GM18519 (cell line): ENCODE measurements around the gene RAB34.

Source experiments
- ATAC-seq: cut with Tn5 transposase; IDR thresholded peaks from one replicate; pipeline ENCODE4 v1.9.1; 2021; ENCODE audit warnings: mild to moderate bottlenecking, moderate library complexity; ENCODE audit not compliant: unreplicated experiment, low FRiP score

RAB34 gene

DNA sequence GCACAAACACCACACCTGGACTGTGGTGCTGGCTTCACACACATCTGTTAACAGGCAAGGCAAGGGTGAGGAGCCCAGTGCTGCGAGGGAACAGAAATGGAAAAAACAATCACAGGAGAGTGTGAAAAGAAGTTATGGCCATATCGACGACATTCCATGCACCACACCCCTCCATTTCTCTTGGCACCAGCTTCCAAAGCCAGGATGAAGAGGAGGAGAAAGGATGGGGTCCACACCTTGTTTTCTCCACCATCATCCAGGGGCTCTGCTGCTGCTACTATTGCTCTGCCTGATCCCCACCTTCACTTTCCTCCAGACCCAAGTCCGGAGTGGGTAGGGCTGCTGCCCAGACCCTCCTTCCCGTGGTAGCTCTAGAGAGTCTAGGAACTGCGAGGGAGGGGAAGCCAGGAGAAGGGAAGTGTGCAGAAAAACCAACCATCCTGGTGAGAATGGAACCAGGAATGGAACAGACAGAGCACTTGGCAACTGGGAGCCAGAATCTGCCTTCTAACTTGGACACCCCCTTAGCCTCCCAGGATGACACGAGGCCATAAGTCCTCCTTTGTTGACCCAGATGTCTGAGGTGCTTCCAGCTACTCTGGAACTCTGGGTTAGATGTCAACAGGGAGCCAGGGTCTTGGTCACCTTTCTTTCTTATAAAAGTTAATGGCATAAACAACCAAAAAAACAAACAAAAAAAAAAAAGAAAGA is 4.8 kb downstream of the RAB34 start:
- ATAC-seq, result no peak

DNA sequence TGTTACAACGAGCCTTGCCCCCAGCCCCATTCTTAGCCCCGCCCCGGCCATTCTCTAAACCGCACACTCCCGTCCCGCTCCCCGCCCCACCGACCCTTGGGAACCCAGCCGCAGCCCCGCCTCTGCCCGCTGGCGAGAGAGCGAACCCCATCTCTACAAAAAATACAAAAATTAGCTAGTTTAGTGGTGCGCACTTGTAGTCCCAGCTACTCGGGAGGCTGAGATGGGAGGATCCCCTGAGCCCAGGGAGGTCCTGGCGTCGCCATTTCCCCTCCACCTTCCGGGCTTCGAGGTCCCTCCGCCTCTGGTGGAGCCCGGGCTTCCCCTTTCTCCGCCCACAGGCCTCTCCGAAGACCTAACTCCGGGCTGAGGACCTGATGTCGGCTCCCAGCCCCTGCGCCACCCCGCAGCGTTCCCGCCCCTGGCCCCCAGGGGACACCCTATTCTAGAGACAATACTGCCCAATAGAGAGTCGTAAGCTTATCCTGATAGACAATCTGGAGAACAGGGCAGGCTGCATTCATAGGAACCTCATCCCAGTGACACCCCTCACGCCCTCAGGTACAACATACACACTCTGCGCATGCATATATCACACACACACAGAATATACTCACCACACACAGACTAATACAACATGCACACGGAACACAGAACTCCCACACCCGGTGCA is 5.5 kb downstream of the RAB34 start:
- no peak for ATAC-seq

DNA sequence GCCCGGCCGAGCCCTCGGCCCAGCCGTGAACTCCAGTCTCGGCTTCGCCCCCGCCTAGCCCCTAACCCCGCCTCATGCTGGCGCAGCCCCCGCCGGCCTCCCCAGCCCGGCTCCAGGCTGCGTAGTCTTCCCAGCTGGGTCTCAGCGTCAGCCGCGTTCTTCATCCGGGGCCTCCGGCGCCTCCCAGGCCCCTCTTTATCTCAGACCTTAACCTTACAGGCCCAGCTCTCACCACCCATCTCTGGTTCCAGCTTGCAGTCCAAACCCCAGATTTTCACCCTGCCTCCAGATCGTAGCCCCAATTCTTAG is 6.0 kb downstream of the RAB34 start, which contains the start of gene PROCA1:
Gene PROCA1 (minus strand): TSS at position 166 of the 309 bp plus-strand sequence. CDS start 228 bp downstream, outside the sequence.
- ATAC-seq, result no peak

DNA sequence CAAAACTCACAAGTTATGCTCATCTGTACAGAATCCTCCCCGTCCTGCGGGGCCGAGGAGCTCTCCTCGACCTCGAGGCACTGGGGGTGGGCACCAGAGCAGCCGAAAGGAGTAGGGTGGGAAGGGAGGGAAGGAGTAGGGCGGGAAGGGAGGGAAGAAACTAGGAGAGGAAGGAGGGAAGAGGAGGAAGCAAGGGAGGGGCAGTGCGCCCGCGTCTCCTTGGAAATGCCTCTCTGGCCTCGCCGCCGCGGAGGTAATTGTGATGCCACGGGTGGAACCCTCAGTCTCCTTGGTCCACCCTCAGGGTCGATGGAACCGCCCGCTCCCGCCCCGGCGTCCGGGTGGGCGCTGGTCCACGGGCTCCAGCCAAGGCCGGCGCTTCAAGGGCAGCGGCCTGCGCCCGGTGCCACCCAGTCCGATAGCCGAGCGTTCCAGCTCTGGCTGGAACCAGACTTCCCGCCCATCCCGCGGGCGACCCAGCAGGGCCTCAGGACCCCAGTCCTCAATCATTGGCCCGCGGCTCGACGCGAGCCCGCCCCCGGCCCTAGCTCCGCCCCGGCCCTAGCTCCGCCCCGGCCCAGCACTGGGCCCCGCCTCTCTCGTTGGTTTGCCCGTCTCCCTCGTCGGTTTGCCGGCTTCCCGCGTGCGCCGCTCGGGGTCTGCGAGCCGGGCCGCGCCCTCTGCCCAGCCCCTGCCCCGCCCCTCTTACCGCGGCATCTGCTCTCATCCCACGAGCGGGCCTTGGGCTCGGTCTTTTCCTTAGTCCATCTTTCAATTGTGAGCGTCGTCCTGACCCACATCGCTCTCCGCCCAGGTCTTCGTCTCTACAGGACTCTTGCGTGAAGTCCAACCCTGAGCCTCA is 6.6 kb downstream of the RAB34 start:
- ATAC-seq, result peak; percentile 42

DNA sequence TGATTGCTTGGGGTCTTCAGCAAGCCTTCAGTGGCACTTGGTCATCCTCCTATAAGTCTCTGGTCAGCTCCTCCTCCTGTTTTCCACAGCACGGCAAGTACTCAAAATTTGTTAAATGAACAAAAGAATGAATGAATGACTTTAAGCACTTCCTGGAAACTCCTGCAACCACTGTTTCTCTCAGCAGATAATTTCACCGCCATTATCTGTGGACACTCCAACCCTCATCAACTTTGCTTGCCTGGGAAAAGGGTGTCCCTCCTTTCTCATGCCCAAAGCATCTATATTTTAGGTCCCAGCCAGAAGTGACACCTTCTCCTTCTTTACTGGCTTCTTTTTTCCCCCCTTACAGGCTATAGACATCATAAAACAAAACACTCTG is 10.3 kb downstream of the RAB34 start:
- ATAC-seq, result no peak

DNA sequence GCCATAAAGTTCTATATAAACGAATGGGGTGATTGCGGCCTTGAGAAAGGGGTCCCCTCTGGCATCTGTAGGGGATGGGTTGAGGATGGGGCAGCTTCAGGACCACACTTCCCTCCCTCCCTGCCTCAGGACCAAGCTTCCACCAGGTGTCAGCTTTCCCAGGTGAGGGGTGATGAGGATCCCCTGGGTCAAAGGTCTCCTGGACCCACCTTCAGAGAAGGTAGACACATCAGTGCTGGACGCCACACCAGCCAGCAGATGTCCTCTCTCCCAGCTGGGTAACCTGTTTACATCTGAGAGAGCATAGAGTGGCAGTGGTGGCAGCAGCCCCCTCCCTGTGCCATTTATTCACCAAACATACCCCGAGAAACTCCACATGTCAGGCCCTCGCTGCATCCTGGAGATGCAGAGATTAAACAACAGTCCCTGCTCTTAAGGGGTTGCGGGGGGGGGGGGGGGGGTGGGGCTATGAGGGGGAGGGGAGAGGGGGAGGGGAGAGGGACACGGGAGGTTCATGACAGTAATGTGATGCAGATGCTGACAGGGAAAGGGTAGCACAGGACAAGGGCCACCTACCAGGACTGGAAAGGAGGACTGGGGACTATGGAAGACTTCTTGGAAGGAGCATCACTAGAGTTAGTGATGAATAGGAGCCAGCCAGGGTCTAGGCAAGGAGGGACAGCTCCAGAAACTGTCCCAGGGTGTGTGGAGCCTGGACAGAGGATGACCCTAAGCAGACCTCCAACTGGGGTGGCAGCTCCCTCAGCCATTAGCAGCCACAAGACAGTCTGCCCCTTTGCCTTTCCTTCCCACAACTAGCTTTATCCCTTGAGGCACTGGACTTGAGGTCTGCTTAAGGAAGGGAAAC is 11.0 kb downstream of the RAB34 start:
- no peak for ATAC-seq

DNA sequence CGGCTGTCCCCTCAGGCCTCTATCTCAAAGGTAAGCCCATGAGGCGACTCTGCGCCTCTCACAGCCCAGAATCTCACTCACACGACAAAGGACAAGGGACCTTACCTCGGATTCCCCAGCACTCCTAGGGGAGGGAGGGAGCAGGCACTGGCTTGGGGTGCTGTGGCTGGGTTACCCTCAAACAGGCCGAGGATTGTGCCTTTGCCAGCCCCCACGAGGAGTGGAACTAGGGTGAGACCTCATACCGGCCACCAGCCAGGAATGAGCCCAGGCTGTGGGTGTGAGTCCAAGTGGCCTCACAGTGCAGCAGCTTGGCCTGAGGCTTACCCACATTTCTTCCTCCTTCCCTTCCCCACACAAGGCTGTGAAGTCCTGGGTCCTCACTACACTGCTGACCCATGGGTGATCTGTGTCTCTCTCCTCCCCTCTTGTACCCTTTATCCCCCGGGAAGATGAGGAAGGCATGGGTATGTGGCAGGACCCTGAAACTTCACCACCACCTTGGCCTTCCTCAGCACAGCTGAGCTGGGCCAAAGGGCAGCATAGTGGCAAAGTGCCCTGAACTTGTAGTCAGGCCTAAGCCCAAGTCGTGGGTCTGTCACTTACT is 11.8 kb downstream of the RAB34 start:
- no peak for ATAC-seq

DNA sequence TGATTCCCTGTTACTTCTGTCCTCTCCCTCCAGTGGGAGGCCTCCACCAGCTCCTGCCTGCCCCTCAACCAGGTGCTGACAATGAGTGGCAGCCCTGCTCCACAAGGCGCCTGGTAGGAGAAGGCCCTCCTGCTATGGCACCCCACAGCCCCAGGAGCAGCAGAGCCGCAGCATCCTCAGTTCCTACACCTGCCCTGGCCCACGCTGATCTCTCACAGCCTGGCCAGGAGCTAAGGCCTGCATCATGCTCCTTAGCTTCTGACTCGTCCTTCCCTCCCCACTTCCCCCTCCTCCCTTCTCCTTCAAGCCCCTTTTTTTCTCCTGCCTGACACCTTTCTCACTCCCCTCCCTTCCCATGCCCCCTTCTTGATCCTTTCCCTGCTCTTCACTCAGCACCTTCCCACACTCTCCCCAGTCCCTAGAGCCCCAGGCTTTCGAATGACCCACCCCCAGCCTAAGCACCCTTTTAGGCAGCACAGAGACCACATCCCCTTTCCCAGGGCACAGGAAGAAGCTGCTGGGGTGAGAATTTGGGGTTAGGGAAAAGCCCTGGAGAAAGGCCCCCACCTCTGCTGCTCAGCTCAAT is 12.5 kb downstream of the RAB34 start:
- ATAC-seq, result no peak

DNA sequence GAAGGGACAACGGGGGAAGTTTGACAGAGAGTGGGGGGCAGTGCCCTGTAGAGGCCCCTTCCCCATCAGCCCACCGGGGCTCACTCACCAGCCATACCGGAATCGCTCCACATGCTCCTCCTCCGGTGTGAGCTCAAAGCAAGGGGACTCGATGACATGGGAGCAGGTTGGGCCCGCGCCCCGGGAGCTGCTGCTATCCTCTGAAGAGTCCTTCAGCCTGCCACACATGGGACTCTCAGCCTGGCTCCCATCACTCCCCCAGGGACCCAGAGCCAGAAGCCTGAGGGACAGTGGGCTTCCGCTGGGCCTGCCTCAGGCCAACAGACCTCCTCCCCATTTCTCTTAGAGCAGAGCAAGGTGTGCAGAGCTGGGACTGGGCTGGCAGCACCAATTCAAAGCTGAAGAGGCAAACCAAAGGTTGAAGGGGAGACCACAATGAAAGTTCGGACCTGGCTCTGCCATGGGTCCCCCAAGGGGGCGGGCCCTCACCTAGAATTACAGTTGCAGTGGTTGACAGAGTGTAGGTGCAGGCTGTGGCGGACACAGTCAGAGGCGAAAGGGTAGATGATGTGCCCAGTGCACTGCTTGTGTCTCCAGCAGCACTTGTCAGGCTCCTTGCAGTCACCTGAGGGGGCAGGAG is 13.3 kb downstream of the RAB34 start:
- no peak for ATAC-seq

DNA sequence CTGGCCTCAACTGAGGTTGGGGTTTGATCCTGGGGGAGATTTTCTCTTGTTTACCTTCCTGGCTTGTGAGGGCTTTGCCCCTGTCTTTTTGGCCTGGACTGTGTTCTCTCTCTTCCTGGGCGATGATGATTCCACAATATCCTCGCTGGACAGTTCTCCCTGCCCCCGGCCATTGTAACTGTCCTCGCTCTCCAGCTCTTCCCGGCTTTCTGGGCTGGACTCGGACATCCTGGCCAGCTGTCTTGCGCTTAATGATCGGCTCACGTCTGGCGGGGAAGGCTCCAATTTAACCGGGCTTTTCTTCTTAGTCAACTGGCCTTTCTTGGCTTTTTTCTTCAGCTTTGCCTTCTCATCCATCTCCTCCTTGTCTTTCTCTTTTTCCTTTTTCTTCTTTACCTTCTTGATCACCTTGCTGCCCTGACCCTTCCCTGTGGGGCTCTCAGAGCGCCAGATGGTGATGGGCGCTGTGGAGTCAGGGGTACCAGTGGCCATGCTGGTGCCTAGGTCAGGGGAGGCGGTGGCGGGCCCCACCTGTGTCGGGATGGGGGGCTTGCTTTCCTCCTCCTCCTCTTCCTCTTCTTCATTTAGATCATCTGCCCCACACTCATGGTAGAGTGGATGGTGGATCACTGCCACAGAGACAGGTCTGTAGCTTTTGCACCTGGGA is 14.0 kb downstream of the RAB34 start:
- ATAC-seq, result no peak

DNA sequence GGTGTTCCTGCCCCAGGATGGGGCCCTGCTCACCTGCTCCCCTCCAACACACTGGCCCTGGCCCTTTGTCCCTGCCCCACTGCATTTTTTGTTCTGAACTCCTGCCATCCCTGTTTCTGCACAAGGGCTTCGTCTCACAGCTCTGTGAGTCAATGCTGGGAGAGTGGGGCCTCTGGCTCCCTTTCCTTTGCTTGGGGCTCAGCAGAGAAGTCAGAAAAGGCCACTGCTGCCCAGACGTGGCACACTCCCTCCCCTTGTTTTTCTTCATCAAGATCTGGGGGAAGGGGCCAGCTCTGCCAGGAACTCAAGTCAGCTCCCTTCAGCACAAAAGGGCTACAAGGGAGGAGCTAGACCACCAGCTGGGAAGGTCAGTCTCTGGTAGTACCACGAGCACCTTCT is 14.9 kb downstream of the RAB34 start:
- ATAC-seq, result no peak

DNA sequence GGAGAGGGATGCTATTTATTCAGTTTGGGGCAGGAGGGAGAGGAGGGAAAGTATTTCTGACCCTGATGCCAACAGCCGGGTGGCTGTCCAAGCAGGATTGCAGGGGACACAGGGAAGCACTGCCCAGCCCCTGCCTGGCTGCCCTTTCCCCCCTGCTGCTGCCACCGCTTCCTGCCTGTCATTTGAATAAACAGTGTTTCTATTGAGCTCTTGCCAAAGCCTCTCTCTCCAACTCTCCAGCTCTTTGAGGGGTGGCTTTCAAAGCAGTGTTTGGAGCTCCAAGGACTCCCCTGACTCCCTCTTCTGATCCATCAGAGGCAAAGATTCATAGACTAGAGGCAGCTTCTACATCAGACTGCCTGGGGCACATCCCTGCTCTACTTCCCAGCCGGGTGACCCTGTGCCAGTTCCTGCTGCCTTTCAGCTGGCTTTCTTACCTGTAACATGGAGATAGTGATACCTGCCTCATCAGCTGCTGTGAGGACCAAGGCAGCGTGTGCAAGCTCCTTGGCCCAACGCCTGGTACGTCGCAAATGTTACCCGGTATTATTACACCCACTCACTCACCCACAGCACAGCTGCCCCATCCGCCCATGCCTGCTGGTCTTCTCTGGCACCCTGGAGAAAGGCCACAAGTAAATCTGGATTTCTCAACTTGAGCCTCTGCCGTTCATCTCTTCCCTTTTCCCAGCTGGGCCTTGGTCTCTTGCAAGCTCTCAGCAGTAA is 15.5 kb downstream of the RAB34 start:
- no peak for ATAC-seq

DNA sequence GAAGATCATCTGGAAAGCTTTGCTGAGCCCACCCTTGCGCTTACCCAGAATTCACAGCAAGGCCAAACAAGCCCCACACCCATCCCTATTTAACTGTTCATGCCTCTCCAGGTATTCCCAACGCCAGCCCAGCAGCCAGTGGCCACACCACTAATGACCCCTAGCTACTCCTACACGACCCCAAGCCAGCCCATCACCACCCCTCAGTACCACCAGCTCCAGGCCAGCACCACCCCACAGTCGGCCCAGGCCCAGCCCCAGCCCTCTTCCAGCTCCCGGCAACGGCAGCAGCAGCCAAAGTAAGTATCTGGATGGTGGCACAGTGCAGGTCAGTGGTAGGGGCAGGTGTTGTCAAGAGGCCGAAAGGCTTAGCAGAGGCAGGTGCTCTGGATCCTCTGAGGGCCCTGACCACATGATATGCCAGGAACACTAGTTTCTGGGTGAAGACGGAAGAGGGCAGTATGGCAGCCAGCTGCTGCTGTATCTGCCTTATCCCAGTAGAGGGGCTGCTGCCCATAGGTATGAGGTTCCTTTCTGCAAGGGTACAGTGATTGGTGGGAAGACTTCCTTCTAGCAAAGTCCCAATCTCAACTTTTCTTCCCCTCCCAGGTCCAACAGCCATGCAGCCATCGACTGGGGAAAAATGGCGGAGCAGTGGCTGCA is 16.7 kb downstream of the RAB34 start:
- ATAC-seq, result no peak

DNA sequence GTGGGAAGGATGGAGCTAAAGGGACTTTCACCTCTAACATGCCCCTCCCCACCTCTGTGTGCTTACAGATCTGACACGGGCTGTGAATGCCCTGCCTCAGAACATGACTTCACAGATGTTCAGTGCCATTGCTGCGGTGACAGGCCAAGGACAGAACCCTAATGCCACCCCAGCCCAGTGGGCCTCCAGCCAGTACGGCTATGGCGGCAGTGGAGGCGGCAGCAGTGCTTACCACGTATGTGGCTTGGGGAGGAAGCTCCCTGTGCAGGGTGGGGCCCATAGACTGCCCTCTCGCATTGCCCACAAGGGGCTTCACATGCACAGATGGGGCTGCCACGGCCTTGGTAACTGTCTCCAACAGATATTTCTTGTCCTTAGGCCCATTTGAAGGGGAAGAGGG is 17.4 kb downstream of the RAB34 start:
- ATAC-seq, result no peak

DNA sequence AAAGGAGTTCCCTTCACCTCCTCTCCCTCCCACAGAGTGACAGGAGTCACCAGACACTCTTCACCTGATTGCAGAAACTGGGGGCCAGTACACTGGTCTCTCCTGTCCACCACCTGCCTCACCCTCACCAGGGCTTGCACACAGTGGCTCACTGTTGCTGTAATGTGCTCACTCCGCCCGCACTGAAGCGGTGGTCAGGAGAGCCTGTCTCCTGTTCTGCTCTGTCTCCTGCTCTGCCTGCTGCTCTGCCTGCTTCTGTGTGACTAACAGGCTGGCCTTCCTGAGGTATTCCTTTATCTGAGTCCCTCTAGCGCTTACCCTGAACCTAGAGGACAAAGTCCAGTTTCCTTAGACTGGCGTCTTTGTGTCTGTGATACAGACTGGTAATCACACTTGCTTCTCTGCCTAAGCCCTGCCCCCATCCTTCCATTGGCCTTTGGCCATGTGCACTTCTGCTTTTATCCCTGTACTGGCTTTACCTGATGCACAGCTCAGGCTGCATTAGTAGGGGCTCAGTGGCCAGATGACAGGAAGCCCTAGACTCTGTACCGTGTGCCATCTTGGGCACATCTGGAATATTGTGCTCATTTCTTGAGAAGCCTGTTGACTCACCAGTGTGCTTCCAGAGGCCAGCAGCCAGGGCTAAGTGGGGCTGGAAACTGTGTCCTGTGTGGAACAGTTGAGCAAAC is 19.3 kb downstream of the RAB34 start:
- ATAC-seq, result no peak

DNA sequence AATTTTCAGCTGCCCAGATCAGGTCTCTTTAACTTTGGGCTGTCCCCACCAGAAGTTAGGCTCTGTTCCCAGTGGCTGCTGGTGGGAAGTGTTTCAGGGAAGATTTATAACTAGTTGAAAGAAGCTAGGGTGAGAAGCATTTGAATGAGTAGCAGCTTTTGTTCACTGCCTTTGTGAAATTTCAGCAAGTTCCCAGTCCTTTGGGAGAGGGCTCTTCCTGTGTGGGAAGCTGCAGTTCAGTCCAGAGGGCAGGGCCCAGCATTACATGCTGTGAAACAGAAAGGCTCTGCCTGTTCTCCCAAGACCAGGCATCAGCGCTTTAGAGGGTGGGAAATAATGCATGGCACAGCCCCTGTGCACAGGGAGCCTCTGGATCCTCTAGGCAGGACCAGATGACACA is 23.8 kb downstream of the RAB34 start:
- ATAC-seq, result no peak

DNA sequence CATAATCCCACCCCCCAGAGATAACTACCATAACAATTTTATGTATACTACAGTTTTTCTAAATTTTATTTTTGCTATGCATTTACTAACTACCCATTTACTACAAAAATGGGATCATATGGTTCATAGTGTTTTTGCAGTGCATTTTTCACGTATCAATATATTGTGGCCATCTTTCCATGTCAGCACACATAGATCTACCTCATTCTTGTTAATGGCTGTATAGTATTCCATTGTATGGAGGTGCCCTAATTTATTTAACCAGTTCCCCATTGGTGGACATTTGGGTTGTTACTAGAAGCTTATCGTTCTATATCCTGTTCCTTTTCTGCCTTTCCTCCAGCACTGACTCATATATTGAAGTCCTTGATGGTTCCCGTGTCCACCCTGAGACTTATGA is 28.7 kb downstream of the RAB34 start:
- no peak for ATAC-seq
